Upper lobe of left lung (tissue), 6 donors: Measurements from ENCODE around the gene TBX21. TPM values are rescaled to one million over a fixed set of nuclear protein-coding genes. Genes with fewer than 3 reads are reported as not detected.
"Not testable (repeated sequence)": the region's sequence is repeated elsewhere in the genome, so short reads cannot be mapped to it uniquely, and the experiment has no call there.

Source experiments
- ATAC-seq, 2 donors: fragments of 200-7000 bp; cut with Tn5 transposase; one replicate each; pipeline ENCODE4 v1.9.1; 2022; ENCODE audit warnings: mild to moderate bottlenecking in 2 of 2, moderate library complexity in 2 of 2; ENCODE audit not compliant: low FRiP score in 2 of 2
- DNase-seq, 2 donors: peaks; one replicate each; pipeline ENCODE4 v3.0.0-alpha.2; 2019 to 2020
- H3K27ac ChIP-seq, 4 donors: fragments of 200-600 bp; sonication (generic); one replicate each; pipeline ENCODE4 v1.5.1; 2016 to 2019
- H3K27me3 ChIP-seq, 4 donors: fragments of 200-600 bp; sonication (generic); one replicate each; pipeline ENCODE4 v1.5.1; 2017 to 2019
- H3K36me3 ChIP-seq, 4 donors: fragments of 200-600 bp; sonication (generic); one replicate each; pipeline ENCODE4 v1.5.1; 2016 to 2019
- H3K4me1 ChIP-seq, 4 donors: fragments of 200-600 bp; sonication (generic); one replicate each; pipeline ENCODE4 v1.5.1; 2018 to 2019
- H3K4me3 ChIP-seq, 4 donors: fragments of 200-600 bp; sonication (generic); one replicate each; pipeline ENCODE4 v1.5.1; 2017 to 2019; ENCODE audit warnings: mild to moderate bottlenecking in 2 of 4, moderate library complexity in 1 of 4
- H3K9me3 ChIP-seq, 4 donors: fragments of 200-600 bp; sonication (generic); one replicate each; pipeline ENCODE4 v1.5.1; 2018 to 2019
- CTCF ChIP-seq, 6 experiments: fragments of 450-650 bp in 4 of 6; fragments of 200-600 bp in 2 of 6; sonication (generic) in 2 of 6; IDR thresholded peaks; one replicate each; pipeline ENCODE4 v1.5.1; 2016 to 2019; ENCODE audit warnings: antibody characterized with exemption in 6 of 6
- EP300 ChIP-seq, 4 donors: sonication (generic); formaldehyde crosslinking; IDR thresholded peaks; one replicate each; pipeline ENCODE4 v1.5.1; 2017; ENCODE audit warnings: antibody characterized with exemption in 4 of 4, control low read depth in 2 of 4
- POLR2A ChIP-seq, 4 donors: fragments of 450-650 bp; IDR thresholded peaks; one replicate each; pipeline ENCODE4 v1.5.1; 2016 to 2017; ENCODE audit warnings: antibody characterized with exemption in 4 of 4, mild to moderate bottlenecking in 2 of 4
- POLR2AphosphoS5 ChIP-seq, 2 donors: sonication (generic); formaldehyde crosslinking; IDR thresholded peaks; one replicate each; pipeline ENCODE4 v1.5.1; 2017; ENCODE audit warnings: antibody characterized with exemption in 2 of 2
- WGBS, 2 donors: methylation state at CpG; one replicate each; pipeline ENCODE4 v1.1.5; 2017 to 2018; 5-methylcytosine and 5-hydroxymethylcytosine counted together
- total RNA-seq, 6 donors: library from RNA; depleted of rRNA in 4 of 6; stranded (reverse); fragments of >200 nt in 4 of 6; gene quantifications; one replicate each; pipeline versions ENCODE4 v1.1.0 to v1.2.1, GENCODE V29; 2016 to 2021
- donor health status: DM: no; HTN: no; CAD: no; lungs with moderate emphysema.
- donor health status: DM: no; HTN: yes; CAD: no; lungs with severe emphysema.

The TBX21 gene
- total RNA-seq, 6 donors from 2014 or later = 2.0 to 5.2 (median 3.4) TPM

- H3K27me3 ChIP-seq = no peaks in the 10 kb centered on the region
- no peaks in the 10 kb centered on the region for H3K36me3 ChIP-seq
- DNase-seq = no peak
- H3K27ac ChIP-seq = no peak overlapping the region
- peaks cover 0 to 15% (median 12%) of the 10 kb centered on the region in 4 donors for H3K9me3 ChIP-seq
- no peaks in the 10 kb centered on the region for H3K4me1 ChIP-seq
- ATAC-seq = no peak
- H3K4me3 ChIP-seq = no peak overlapping the region
- TF ChIP-seq POLR2AphosphoS5 (IDR thresholded peaks at IDR 0.05) (no peak), POLR2A (IDR thresholded peaks at IDR 0.05) (no peak), CTCF (IDR thresholded peaks at IDR 0.05) (no peak), EP300 (IDR thresholded peaks at IDR 0.05) (no peak)
- 82 to 89% methylated on average over 2 of the region's 2 CpGs for WGBS, 2 donors
These were observed 29.7 kb downstream of the TBX21 start for GRCh38 chr17:47762728-47763127.

- peaks cover 0 to 15% (median 12%) of the 10 kb centered on the region in 4 donors for H3K9me3 ChIP-seq
- WGBS, 2 donors = 81 to 84% methylated on average over 3 of the region's 3 CpGs
- no peak overlapping the region for H3K27ac ChIP-seq
- DNase-seq (no peak), ATAC-seq (no peak)
- TF ChIP-seq EP300 (IDR thresholded peaks at IDR 0.05) (no peak), POLR2A (IDR thresholded peaks at IDR 0.05) (no peak), POLR2AphosphoS5 (IDR thresholded peaks at IDR 0.05) (no peak), CTCF (IDR thresholded peaks at IDR 0.05) (no peak)
- H3K4me3 ChIP-seq = no peak overlapping the region
- H3K27me3 ChIP-seq = no peaks in the 10 kb centered on the region
- no peaks in the 10 kb centered on the region for H3K4me1 ChIP-seq
- H3K36me3 ChIP-seq = no peaks in the 10 kb centered on the region
These were observed 31.0 kb downstream of the TBX21 start for GRCh38 chr17:47763913-47764582.

- peaks cover 0 to 10% (median 5%) of the 10 kb centered on the region in 4 donors for H3K27me3 ChIP-seq
- DNase-seq, H3K4me1 ChIP-seq, H3K36me3 ChIP-seq, H3K9me3 ChIP-seq, H3K27ac ChIP-seq, H3K4me3 ChIP-seq: not testable (repeated sequence)
- 87 to 88% methylated on average over 9 of the region's 9 CpGs for WGBS, 2 donors
- ATAC-seq = peak in 1 of 2 donors; percentile 34
These were observed 40.6 kb downstream of the TBX21 start for GRCh38 chr17:47773649-47774048.

GRCh38 chr17:47774331-47774730 lies 41.3 kb downstream of the TBX21 start:
- TF ChIP-seq EP300 (IDR thresholded peaks at IDR 0.05) = no peak
- no peak for TF ChIP-seq CTCF (IDR thresholded peaks at IDR 0.05)
- no peak for TF ChIP-seq POLR2A (IDR thresholded peaks at IDR 0.05)
- TF ChIP-seq POLR2AphosphoS5 (IDR thresholded peaks at IDR 0.05) = no peak
- Histone ChIP-seq H3K36me3 (no peaks in the 10 kb centered on the region), H3K27me3 (peaks cover 0 to 10% (median 5%) of the 10 kb centered on the region in 4 donors), H3K4me3 (no peak overlapping the region), H3K4me1 (no peaks in the 10 kb centered on the region), H3K27ac (no peak overlapping the region), H3K9me3 (peaks cover 0 to 6% (median 0%) of the 10 kb centered on the region in 4 donors)
- no peak for DNase-seq
- 70 to 74% methylated on average over 4 of the region's 4 CpGs for WGBS, 2 donors
- no peak for ATAC-seq

GRCh38 chr17:47774987-47775580 lies 42.0 kb downstream of the TBX21 start:
- no peaks in the 10 kb centered on the region for H3K4me1 ChIP-seq
- no peak overlapping the region for H3K4me3 ChIP-seq
- H3K27ac ChIP-seq = no peak overlapping the region
- no peak for TF ChIP-seq POLR2AphosphoS5 (IDR thresholded peaks at IDR 0.05)
- no peak for TF ChIP-seq POLR2A (IDR thresholded peaks at IDR 0.05)
- TF ChIP-seq CTCF (IDR thresholded peaks at IDR 0.05) = no peak
- TF ChIP-seq EP300 (IDR thresholded peaks at IDR 0.05) = no peak
- 50 to 74% methylated on average over 1 of the region's 1 CpG for WGBS, 2 donors
- no peaks in the 10 kb centered on the region for H3K36me3 ChIP-seq
- peaks cover 0 to 10% (median 5%) of the 10 kb centered on the region in 4 donors for H3K27me3 ChIP-seq
- ATAC-seq (no peak), DNase-seq (no peak)
- peaks cover 0 to 6% (median 0%) of the 10 kb centered on the region in 4 donors for H3K9me3 ChIP-seq
